Measurements from ENCODE around the gene CLDN4.

DNA sequence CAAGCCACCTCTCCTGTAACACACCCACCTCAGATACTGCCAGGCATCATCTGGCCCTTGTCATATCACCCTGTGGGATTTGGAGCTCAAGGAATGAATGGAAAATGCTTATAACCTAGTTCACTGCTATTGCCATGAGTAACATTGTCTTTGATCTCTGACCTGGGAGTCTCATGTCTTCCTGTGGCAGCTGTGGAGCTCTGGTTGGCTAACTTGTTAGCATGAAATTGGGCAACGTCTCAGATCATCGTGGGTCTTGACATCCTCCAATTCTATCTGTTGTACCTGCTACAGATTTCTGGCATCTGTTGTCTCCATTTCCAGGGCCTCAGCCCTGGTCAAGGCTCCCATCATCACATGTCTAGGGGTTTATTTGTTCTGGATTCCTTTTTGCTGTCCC, 28.0 kb downstream of the CLDN4 start:
- TF ChIP-seq CTCF (conservative IDR thresholded peaks at IDR 0.05; ENCODE audit: low read length) (no peak), EZH2phosphoT487 (IDR thresholded peaks at IDR 0.05; ENCODE audit: borderline replicate concordance) (no peak)
